Fibroblast of pulmonary artery (primary cell): ENCODE results near the gene MVB12B.
"Not testable (repeated sequence)": the region's sequence is repeated elsewhere in the genome, so short reads cannot be mapped to it uniquely, and the experiment has no call there.

Source experiments
- DNase-seq: peaks from one replicate; pipeline ENCODE4 v3.0.0-alpha.2; 2010; ENCODE audit warnings: low read depth
- H3K4me3 ChIP-seq: replicated peaks from 2 replicates; pipeline ENCODE4 v1.5.1; 2011; ENCODE audit warnings: low read depth, mild to moderate bottlenecking, control low read depth, low read length, moderate library complexity
- CTCF ChIP-seq: IDR thresholded peaks from 2 replicates; pipeline ENCODE4 v1.5.1; 2011; ENCODE audit warnings: mild to moderate bottlenecking, control low read depth, low read length, inconsistent platforms; ENCODE audit errors: missing control alignments

MVB12B gene

GRCh38 chr9:126532951-126533925 is 206.6 kb downstream of the MVB12B start:
- H3K4me3 ChIP-seq, result no peak overlapping the region

GRCh38 chr9:126533926-126534310 is 207.3 kb downstream of the MVB12B start:
- no peak for TF ChIP-seq CTCF
- no peak for DNase-seq
- H3K4me3 ChIP-seq, result no peak overlapping the region

More at GRCh38 chr9:126532951-126533925, 206.6 kb downstream of the MVB12B start:
- no peak for DNase-seq
- no peak for TF ChIP-seq CTCF

- DNase-seq, result no peak
- H3K4me3 ChIP-seq, result no peak overlapping the region
- TF ChIP-seq CTCF, result no peak
Measured at GRCh38 chr9:126534431-126535186, 208.0 kb downstream of the MVB12B start.

GRCh38 chr9:126536131-126536530 is 209.5 kb downstream of the MVB12B start:
- TF ChIP-seq CTCF, result no peak
- no peak for DNase-seq

GRCh38 chr9:126536841-126537465 is 210.3 kb downstream of the MVB12B start:
- TF ChIP-seq CTCF, result no peak
- no peak for DNase-seq
- H3K4me3 ChIP-seq, result no peak overlapping the region

More at GRCh38 chr9:126536131-126536530, 209.5 kb downstream of the MVB12B start:
- no peak overlapping the region for H3K4me3 ChIP-seq

GRCh38 chr9:126538550-126538949 is 211.9 kb downstream of the MVB12B start:
- no peak for TF ChIP-seq CTCF
- H3K4me3 ChIP-seq, result no peak overlapping the region
- no peak for DNase-seq

GRCh38 chr9:126540398-126540797 is 213.8 kb downstream of the MVB12B start:
- not testable (repeated sequence) for DNase-seq, H3K4me3 ChIP-seq
